HEK293T (cell line): Measurements from ENCODE around the gene SERGEF.

Experiments used
- ARNT ChIP-seq: fragments of 450-650 bp; IDR thresholded peaks from 2 replicates; pipeline ENCODE4 v1.6.1; 2017; ENCODE audit warnings: mild to moderate bottlenecking
- FOXK2 ChIP-seq: fragments of 450-650 bp; IDR thresholded peaks from 2 replicates; pipeline ENCODE4 v1.6.1; 2016; ENCODE audit warnings: mild to moderate bottlenecking
- HDGF ChIP-seq: fragments of 450-650 bp; IDR thresholded peaks from 2 replicates; pipeline ENCODE4 v1.6.1; 2017; ENCODE audit warnings: antibody characterized with exemption, borderline replicate concordance
- NFRKB ChIP-seq: fragments of 450-650 bp; IDR thresholded peaks from 2 replicates; pipeline ENCODE4 v1.6.1; 2016; ENCODE audit warnings: mild to moderate bottlenecking, moderate library complexity
- SP1 ChIP-seq: fragments of 450-650 bp; IDR thresholded peaks from 2 replicates; pipeline ENCODE4 v1.6.1; 2017
- SUZ12 ChIP-seq: fragments of 450-650 bp; IDR thresholded peaks from 2 replicates; pipeline ENCODE4 v1.6.1; 2016; ENCODE audit warnings: mild to moderate bottlenecking

- TF ChIP-seq SUZ12 (no peak), HDGF (no peak), NFRKB (no peak), SP1 (no peak), FOXK2 (no peak), ARNT (no peak)
These were observed 225.9 kb downstream of the SERGEF start for GRCh38 chr11:17786824-17787525.
